OCI-LY3 (cell line): ENCODE results near the gene KRTAP4-4.

Experiments
- H2AFZ ChIP-seq: fragments of 200-600, 300-600 bp; shearing (Covaris generic); 2 replicates; pipeline ENCODE4 v1.6.0; 2014; ENCODE audit warnings: antibody characterized with exemption, low read depth, low read length
- H3K27ac ChIP-seq: fragments of 200-600, 300-600 bp; sonication (generic); 2 replicates; pipeline ENCODE4 v1.5.1; 2014; ENCODE audit warnings: mild to moderate bottlenecking, low read length, moderate library complexity, mixed read lengths
- H3K27me3 ChIP-seq: fragments of 200-600, 300-600 bp; sonication (generic); 2 replicates; pipeline ENCODE4 v1.6.1; 2014; ENCODE audit warnings: low read depth, low read length, mixed read lengths
- H3K36me3 ChIP-seq: fragments of 200-600, 300-600 bp; sonication (generic); replicated peaks from 2 replicates; pipeline ENCODE3; 2014; ENCODE audit warnings: low read depth, low read length, mixed read lengths
- H3K4me1 ChIP-seq: fragments of 300-600, 200-600 bp; sonication (generic); 2 replicates; pipeline ENCODE4 v1.6.1; 2014; ENCODE audit warnings: low read length, mixed read lengths
- H3K4me2 ChIP-seq: fragments of 200-600, 300-600 bp; sonication (generic); 2 replicates; pipeline ENCODE4 v1.6.1; 2014; ENCODE audit warnings: low read length, mixed read lengths
- H3K4me3 ChIP-seq: fragments of 300-600, 200-600 bp; sonication (generic); 2 replicates; pipeline ENCODE4 v1.5.1; 2014; ENCODE audit warnings: antibody characterized with exemption, mild to moderate bottlenecking, low read length, moderate library complexity
- H3K79me2 ChIP-seq: fragments of 300-600, 200-600 bp; shearing (Covaris generic); 2 replicates; pipeline ENCODE4 v1.6.1; 2014; ENCODE audit warnings: mild to moderate bottlenecking, low read length, mixed read lengths
- H3K9ac ChIP-seq: fragments of 300-600, 200-600 bp; shearing (Covaris generic); 2 replicates; pipeline ENCODE4 v1.6.0; 2014; ENCODE audit warnings: mild to moderate bottlenecking, low read length, moderate library complexity
- H3K9me3 ChIP-seq: fragments of 200-600, 300-600 bp; shearing (Covaris generic); 2 replicates; pipeline ENCODE4 v1.6.1; 2014; ENCODE audit warnings: low read length, mixed read lengths; ENCODE audit not compliant: insufficient read depth
- H4K20me1 ChIP-seq: fragments of 200-600, 300-600 bp; sonication (generic); 2 replicates; pipeline ENCODE4 v1.6.1; 2016; ENCODE audit warnings: low read length, mixed read lengths; ENCODE audit not compliant: insufficient read depth
- CTCF ChIP-seq: fragments of 200-600, 300-600 bp; sonication (generic); IDR thresholded peaks from 2 replicates; pipeline ENCODE4 v1.5.1; 2014; ENCODE audit warnings: antibody characterized with exemption, low read length, low read depth
- EZH2phosphoT487 ChIP-seq: fragments of 200-600 bp; shearing (Covaris generic); IDR thresholded peaks from 2 replicates; pipeline ENCODE4 v1.6.1; 2018; ENCODE audit warnings: antibody characterized with exemption, mixed run types, low read depth

KRTAP4-4 gene

GRCh38 chr17:41178341-41178740 is 17.8 kb upstream of the KRTAP4-4 start:
- H3K79me2 ChIP-seq = no peaks in the 10 kb centered on the region
- no peak overlapping the region for H3K4me2 ChIP-seq
- TF ChIP-seq EZH2phosphoT487 = no peak
- TF ChIP-seq CTCF = no peak
- H3K9ac ChIP-seq = no peak overlapping the region
- H3K4me1 ChIP-seq = peaks cover 22% of the 10 kb centered on the region
- H3K36me3 ChIP-seq = no peaks in the 10 kb centered on the region
- H3K9me3 ChIP-seq = no peaks in the 10 kb centered on the region
- no peak overlapping the region for H3K4me3 ChIP-seq
- H3K27me3 ChIP-seq = peaks cover 46% of the 10 kb centered on the region
- no peak overlapping the region for H3K27ac ChIP-seq
- H4K20me1 ChIP-seq = no peaks in the 10 kb centered on the region
- H2AFZ ChIP-seq = no peak overlapping the region

- Histone ChIP-seq H2AFZ (no peak within 1 kb of the TSS), H3K79me2 (no peaks in the 10 kb centered on the region), H4K20me1 (no peaks in the 10 kb centered on the region), H3K4me3 (no peak within 1 kb of the TSS), H3K9me3 (no peaks in the 10 kb centered on the region), H3K4me1 (peaks cover 22% of the 10 kb centered on the region), H3K27me3 (peaks cover 50% of the 10 kb centered on the region), H3K27ac (no peak within 1 kb of the TSS), H3K9ac (no peak within 1 kb of the TSS), H3K4me2 (no peak within 1 kb of the TSS), H3K36me3 (no peaks in the 10 kb centered on the region)
- TF ChIP-seq EZH2phosphoT487 (no peak), CTCF (no peak)
Observed at GRCh38 chr17:41177727-41178271, 17.3 kb upstream of the KRTAP4-4 start, which contains the start of gene KRTAP4-2. Gene KRTAP4-2, minus strand, starts transcription at chr17:41178221. Its CDS starts 57 bp downstream, at chr17:41178164.

GRCh38 chr17:41176744-41177387 is 16.3 kb upstream of the KRTAP4-4 start:
- H3K4me3 ChIP-seq = no peak overlapping the region
- no peaks in the 10 kb centered on the region for H3K36me3 ChIP-seq
- H3K9me3 ChIP-seq = no peaks in the 10 kb centered on the region
- H3K27ac ChIP-seq = no peak overlapping the region
- H4K20me1 ChIP-seq = no peaks in the 10 kb centered on the region
- peaks cover 22% of the 10 kb centered on the region for H3K4me1 ChIP-seq
- no peak overlapping the region for H2AFZ ChIP-seq
- 0 out of 2 replicates have a peak overlapping the region, but pooled peaks have one; percentile 30 for H3K4me2 ChIP-seq
- H3K79me2 ChIP-seq = no peaks in the 10 kb centered on the region
- no peak overlapping the region for H3K9ac ChIP-seq
- no peak for TF ChIP-seq CTCF
- no peak for TF ChIP-seq EZH2phosphoT487
- H3K27me3 ChIP-seq = peaks cover 53% of the 10 kb centered on the region

- peaks cover 40% of the 10 kb centered on the region for H3K27me3 ChIP-seq
- no peak for TF ChIP-seq CTCF
- TF ChIP-seq EZH2phosphoT487 = no peak
Observed at GRCh38 chr17:41171886-41172285, 11.3 kb upstream of the KRTAP4-4 start.

More at GRCh38 chr17:41171886-41172285, 11.3 kb upstream of the KRTAP4-4 start:
- Histone ChIP-seq H3K4me2 (no peak overlapping the region), H3K27ac (no peak overlapping the region), H3K4me1 (peaks cover 14% of the 10 kb centered on the region), H2AFZ (no peak overlapping the region), H3K4me3 (no peak overlapping the region), H4K20me1 (no peaks in the 10 kb centered on the region), H3K79me2 (no peaks in the 10 kb centered on the region), H3K9ac (no peak overlapping the region), H3K36me3 (no peaks in the 10 kb centered on the region), H3K9me3 (no peaks in the 10 kb centered on the region)
